ENCODE data around the gene MTSS2. TPM values are rescaled to one million over a fixed set of nuclear protein-coding genes. Genes with fewer than 3 reads are reported as not detected.

MTSS2 gene
- polyA plus RNA-seq, 1 donor from 2014 or later: 20.4 TPM

DNA sequence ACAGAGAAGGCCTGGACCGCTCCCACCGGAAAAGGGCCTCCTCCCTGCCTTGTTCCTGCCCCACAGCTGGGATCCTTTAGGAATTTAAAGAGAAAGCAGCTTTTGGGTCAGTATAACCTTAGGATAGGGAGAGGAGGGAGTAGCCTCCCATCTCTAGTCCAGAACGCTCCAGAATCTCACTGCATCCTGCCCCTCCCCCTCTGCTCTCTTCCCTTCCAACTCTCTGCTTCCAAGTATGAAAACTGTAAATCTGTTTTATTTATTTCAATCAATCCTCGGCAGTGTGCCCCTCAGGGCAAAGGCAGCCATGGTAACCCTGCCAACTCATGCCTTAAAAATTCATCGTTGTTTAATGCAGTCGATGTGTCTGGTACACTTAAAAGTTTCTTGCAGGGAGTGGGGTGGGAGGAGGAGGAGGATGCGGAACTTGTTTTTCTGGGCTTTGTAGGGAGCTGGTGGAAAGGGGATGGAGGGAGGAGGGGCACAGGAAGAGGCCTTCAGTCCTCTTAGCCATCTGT, 21.2 kb upstream of the MTSS2 start:
- no peaks in the 10 kb centered on the region for H3K36me3 ChIP-seq (ENCODE audit: insufficient read depth, low read length)
- no peaks in the 10 kb centered on the region for H3K79me2 ChIP-seq (replicated peaks; ENCODE audit: insufficient read depth, low read length)
- no peaks in the 10 kb centered on the region for H3K9me3 ChIP-seq (ENCODE audit: low read length)
- no peak overlapping the region for H3K27ac ChIP-seq (ENCODE audit: low read length)
- H3K4me2 ChIP-seq (ENCODE audit: low read length): no peak overlapping the region
- no peaks in the 10 kb centered on the region for H3K27me3 ChIP-seq (ENCODE audit: insufficient read depth, low read depth, low read length)
- H2AFZ ChIP-seq (ENCODE audit: low read depth, low read length): no peak overlapping the region
- H3K9me2 ChIP-seq (ENCODE audit: insufficient read depth, low read length): no peaks in the 10 kb centered on the region
- TF ChIP-seq EP300 (conservative IDR thresholded peaks at IDR 0.05; ENCODE audit: poor library complexity, severe bottlenecking) (no peak), EZH2 (IDR thresholded peaks at IDR 0.05; ENCODE audit: borderline replicate concordance, insufficient read depth, low read length, poor library complexity, severe bottlenecking) (no peak), RAD21 (conservative IDR thresholded peaks at IDR 0.05) (no peak), MXI1 (conservative IDR thresholded peaks at IDR 0.05; ENCODE audit: poor library complexity, severe bottlenecking) (no peak), SMC3 (conservative IDR thresholded peaks at IDR 0.05; ENCODE audit: poor library complexity) (no peak), POLR2AphosphoS5 (IDR thresholded peaks at IDR 0.05) (no peak), TAF1 (IDR thresholded peaks at IDR 0.05; ENCODE audit: low read depth) (no peak)
- TF ChIP-seq, protein P1, sequence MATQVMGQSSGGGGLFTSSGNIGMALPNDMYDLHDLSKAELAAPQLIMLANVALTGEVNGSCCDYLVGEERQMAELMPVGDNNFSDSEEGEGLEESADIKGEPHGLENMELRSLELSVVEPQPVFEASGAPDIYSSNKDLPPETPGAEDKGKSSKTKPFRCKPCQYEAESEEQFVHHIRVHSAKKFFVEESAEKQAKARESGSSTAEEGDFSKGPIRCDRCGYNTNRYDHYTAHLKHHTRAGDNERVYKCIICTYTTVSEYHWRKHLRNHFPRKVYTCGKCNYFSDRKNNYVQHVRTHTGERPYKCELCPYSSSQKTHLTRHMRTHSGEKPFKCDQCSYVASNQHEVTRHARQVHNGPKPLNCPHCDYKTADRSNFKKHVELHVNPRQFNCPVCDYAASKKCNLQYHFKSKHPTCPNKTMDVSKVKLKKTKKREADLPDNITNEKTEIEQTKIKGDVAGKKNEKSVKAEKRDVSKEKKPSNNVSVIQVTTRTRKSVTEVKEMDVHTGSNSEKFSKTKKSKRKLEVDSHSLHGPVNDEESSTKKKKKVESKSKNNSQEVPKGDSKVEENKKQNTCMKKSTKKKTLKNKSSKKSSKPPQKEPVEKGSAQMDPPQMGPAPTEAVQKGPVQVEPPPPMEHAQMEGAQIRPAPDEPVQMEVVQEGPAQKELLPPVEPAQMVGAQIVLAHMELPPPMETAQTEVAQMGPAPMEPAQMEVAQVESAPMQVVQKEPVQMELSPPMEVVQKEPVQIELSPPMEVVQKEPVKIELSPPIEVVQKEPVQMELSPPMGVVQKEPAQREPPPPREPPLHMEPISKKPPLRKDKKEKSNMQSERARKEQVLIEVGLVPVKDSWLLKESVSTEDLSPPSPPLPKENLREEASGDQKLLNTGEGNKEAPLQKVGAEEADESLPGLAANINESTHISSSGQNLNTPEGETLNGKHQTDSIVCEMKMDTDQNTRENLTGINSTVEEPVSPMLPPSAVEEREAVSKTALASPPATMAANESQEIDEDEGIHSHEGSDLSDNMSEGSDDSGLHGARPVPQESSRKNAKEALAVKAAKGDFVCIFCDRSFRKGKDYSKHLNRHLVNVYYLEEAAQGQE (IDR thresholded peaks at IDR 0.05; ENCODE audit: borderline replicate concordance): no peak
- TF ChIP-seq, protein P2, sequence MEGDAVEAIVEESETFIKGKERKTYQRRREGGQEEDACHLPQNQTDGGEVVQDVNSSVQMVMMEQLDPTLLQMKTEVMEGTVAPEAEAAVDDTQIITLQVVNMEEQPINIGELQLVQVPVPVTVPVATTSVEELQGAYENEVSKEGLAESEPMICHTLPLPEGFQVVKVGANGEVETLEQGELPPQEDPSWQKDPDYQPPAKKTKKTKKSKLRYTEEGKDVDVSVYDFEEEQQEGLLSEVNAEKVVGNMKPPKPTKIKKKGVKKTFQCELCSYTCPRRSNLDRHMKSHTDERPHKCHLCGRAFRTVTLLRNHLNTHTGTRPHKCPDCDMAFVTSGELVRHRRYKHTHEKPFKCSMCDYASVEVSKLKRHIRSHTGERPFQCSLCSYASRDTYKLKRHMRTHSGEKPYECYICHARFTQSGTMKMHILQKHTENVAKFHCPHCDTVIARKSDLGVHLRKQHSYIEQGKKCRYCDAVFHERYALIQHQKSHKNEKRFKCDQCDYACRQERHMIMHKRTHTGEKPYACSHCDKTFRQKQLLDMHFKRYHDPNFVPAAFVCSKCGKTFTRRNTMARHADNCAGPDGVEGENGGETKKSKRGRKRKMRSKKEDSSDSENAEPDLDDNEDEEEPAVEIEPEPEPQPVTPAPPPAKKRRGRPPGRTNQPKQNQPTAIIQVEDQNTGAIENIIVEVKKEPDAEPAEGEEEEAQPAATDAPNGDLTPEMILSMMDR (IDR thresholded peaks at IDR 0.05; ENCODE audit: poor library complexity, severe bottlenecking): no peak
- H3F3A ChIP-seq (ENCODE audit: insufficient read depth, low read length, poor library complexity, severe bottlenecking): no peaks in the 10 kb centered on the region
- H3K4me3 ChIP-seq (ENCODE audit: low read length): no peak overlapping the region
- no peak overlapping the region for H3K9ac ChIP-seq (ENCODE audit: low read length)
- H4K20me1 ChIP-seq (ENCODE audit: insufficient read depth): no peaks in the 10 kb centered on the region

DNA sequence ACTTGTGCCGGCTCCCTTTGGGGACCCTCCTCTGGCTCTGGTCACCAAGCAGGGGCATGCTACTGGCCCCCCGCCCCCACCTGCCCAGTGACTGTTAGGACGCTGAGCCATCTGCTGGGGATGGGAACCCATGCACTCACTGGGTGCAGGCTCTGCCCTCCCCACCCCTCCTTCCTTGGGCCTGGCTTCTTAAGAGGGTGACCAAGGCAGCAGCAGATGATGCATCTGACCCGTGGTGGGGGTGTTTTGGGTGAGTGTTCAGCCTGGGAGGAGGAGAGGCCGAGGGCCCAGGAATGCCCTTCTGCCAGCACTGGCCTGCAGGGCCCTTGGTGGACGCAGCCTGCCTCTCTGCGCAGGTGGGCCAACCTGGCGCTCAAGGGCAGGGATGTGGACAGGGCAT, 19.2 kb upstream of the MTSS2 start:
- no peak for TF ChIP-seq RAD21 (conservative IDR thresholded peaks at IDR 0.05)
- no peak for TF ChIP-seq SMC3 (conservative IDR thresholded peaks at IDR 0.05; ENCODE audit: poor library complexity)
- TF ChIP-seq TAF1 (IDR thresholded peaks at IDR 0.05; ENCODE audit: low read depth): no peak
- TF ChIP-seq POLR2AphosphoS5 (IDR thresholded peaks at IDR 0.05): no peak
- H3K79me2 ChIP-seq (replicated peaks; ENCODE audit: insufficient read depth, low read length): no peaks in the 10 kb centered on the region
- no peak overlapping the region for H3K4me2 ChIP-seq (ENCODE audit: low read length)
- H3K27ac ChIP-seq (ENCODE audit: low read length): no peak overlapping the region
- H2AFZ ChIP-seq (ENCODE audit: low read depth, low read length): no peak overlapping the region
- no peaks in the 10 kb centered on the region for H3F3A ChIP-seq (ENCODE audit: insufficient read depth, low read length, poor library complexity, severe bottlenecking)
- H3K4me3 ChIP-seq (ENCODE audit: low read length): no peak overlapping the region
- H3K9ac ChIP-seq (ENCODE audit: low read length): no peak overlapping the region
- H3K9me3 ChIP-seq (ENCODE audit: low read length): no peaks in the 10 kb centered on the region
- H3K36me3 ChIP-seq (ENCODE audit: insufficient read depth, low read length): no peaks in the 10 kb centered on the region
- no peaks in the 10 kb centered on the region for H3K27me3 ChIP-seq (ENCODE audit: insufficient read depth, low read depth, low read length)
- H4K20me1 ChIP-seq (ENCODE audit: insufficient read depth): no peaks in the 10 kb centered on the region
- H3K9me2 ChIP-seq (ENCODE audit: insufficient read depth, low read length): no peaks in the 10 kb centered on the region
